ENCODE results near the gene CST9L.

GRCh38 chr20:23565503-23566045, 2.7 kb downstream of the CST9L start:
- TF ChIP-seq, protein P1, sequence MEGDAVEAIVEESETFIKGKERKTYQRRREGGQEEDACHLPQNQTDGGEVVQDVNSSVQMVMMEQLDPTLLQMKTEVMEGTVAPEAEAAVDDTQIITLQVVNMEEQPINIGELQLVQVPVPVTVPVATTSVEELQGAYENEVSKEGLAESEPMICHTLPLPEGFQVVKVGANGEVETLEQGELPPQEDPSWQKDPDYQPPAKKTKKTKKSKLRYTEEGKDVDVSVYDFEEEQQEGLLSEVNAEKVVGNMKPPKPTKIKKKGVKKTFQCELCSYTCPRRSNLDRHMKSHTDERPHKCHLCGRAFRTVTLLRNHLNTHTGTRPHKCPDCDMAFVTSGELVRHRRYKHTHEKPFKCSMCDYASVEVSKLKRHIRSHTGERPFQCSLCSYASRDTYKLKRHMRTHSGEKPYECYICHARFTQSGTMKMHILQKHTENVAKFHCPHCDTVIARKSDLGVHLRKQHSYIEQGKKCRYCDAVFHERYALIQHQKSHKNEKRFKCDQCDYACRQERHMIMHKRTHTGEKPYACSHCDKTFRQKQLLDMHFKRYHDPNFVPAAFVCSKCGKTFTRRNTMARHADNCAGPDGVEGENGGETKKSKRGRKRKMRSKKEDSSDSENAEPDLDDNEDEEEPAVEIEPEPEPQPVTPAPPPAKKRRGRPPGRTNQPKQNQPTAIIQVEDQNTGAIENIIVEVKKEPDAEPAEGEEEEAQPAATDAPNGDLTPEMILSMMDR (IDR thresholded peaks at IDR 0.05; ENCODE audit: low read depth, low read length, missing input control), result no peak
- no peak for TF ChIP-seq REST (IDR thresholded peaks at IDR 0.05)
- TF ChIP-seq NR2F2 (IDR thresholded peaks at IDR 0.05), result no peak
- TF ChIP-seq YY1 (IDR thresholded peaks at IDR 0.05), result no peak
- no peak for TF ChIP-seq RAD21 (IDR thresholded peaks at IDR 0.05)

Data from liver (tissue), 3 donors.